A549 (cell line): ENCODE data around the gene NEGR1.

Experiments used
- BHLHE40 ChIP-seq: IDR thresholded peaks from 2 replicates; pipeline ENCODE4 v1.6.1; 2012; ENCODE audit warnings: low read depth, low read length, inconsistent platforms
- CEBPB ChIP-seq, 2 experiments: fragments of >200 bp in 1 of 2; sonication (Bioruptor Twin) in 1 of 2; formaldehyde crosslinking in 1 of 2; IDR thresholded peaks; 2 replicates each; pipeline ENCODE4 v1.6.1; 2012 to 2016
- FOSB ChIP-seq: fragments of 250-450 bp; sonication (Bioruptor Pico); IDR thresholded peaks from 2 replicates; pipeline ENCODE4 v1.5.0; 2020; ENCODE audit warnings: mild to moderate bottlenecking, moderate library complexity
- KDM1A ChIP-seq: fragments of 200-600 bp; sonication (generic); IDR thresholded peaks from 2 replicates; pipeline ENCODE4 v1.6.1; 2016; ENCODE audit warnings: low read depth, mild to moderate bottlenecking
- MAZ ChIP-seq: fragments of 150-350 bp; IDR thresholded peaks from 2 replicates; pipeline ENCODE4 v1.6.1; 2014; ENCODE audit warnings: antibody characterized with exemption, low read depth, low read length, borderline replicate concordance
- PHF8 ChIP-seq: fragments of 200-600 bp; sonication (generic); IDR thresholded peaks from 2 replicates; pipeline ENCODE4 v1.6.1; 2016; ENCODE audit warnings: low read depth, mild to moderate bottlenecking, antibody characterized with exemption, moderate library complexity, borderline replicate concordance
- POLR2A ChIP-seq: IDR thresholded peaks from 2 replicates; pipeline ENCODE4 v1.6.1; 2012; ENCODE audit warnings: mild to moderate bottlenecking, low read length
- POLR2AphosphoS2 ChIP-seq: conservative IDR thresholded peaks from 2 replicates; pipeline ENCODE4 v1.6.1; 2012; ENCODE audit warnings: low read length, improper control_type of control experiment, inconsistent platforms
- RAD21 ChIP-seq, 2 experiments: fragments of >200 bp in 1 of 2; sonication (Bioruptor Twin) in 1 of 2; formaldehyde crosslinking in 1 of 2; IDR thresholded peaks in 1 of 2; conservative IDR thresholded peaks in 1 of 2; 2 replicates in 1 of 2; 3 replicates in 1 of 2; pipeline ENCODE4 v1.6.1; 2012 to 2018; ENCODE audit warnings: inconsistent platforms in 1 of 2
- SMC3 ChIP-seq: fragments of >200 bp; sonication (Bioruptor Twin); formaldehyde crosslinking; IDR thresholded peaks from 3 replicates; pipeline ENCODE4 v1.6.1; 2018; ENCODE audit warnings: inconsistent platforms
- TF ChIP-seq, protein P1 (sequence below): fragments of >200 bp; sonication (Bioruptor Twin); formaldehyde crosslinking; IDR thresholded peaks from 3 replicates; pipeline ENCODE4 v1.5.1; 2016
- TF ChIP-seq, protein P2 (sequence below): fragments of 200-600 bp; sonication (generic); IDR thresholded peaks from 2 replicates; pipeline ENCODE4 v1.6.1; 2016; ENCODE audit warnings: antibody characterized with exemption, mild to moderate bottlenecking, moderate library complexity
- TF ChIP-seq, protein P3 (sequence below): fragments of 450-650 bp; IDR thresholded peaks from 2 replicates; pipeline ENCODE4 v1.6.1; 2014; ENCODE audit warnings: antibody characterized with exemption

DNA sequence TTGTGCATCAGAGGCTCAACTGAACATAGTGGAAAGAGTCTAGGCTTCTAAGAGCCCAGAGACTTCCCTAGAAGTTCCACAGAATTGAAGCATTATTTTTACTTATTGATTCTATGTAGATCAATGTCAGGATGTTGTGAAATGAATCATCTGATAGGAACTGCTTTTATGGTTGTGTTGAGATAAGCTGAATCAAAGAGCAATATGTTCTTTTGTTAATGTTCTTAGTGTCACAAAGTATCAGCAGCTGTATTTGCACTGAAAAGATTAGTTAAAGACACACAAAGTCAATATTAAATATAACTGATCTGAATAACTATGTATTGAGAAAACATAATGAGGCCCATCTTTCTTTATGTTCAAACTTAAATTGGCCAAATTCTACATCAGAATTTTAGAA lies 770.8 kb downstream of the NEGR1 start:
- TF ChIP-seq, protein P1, sequence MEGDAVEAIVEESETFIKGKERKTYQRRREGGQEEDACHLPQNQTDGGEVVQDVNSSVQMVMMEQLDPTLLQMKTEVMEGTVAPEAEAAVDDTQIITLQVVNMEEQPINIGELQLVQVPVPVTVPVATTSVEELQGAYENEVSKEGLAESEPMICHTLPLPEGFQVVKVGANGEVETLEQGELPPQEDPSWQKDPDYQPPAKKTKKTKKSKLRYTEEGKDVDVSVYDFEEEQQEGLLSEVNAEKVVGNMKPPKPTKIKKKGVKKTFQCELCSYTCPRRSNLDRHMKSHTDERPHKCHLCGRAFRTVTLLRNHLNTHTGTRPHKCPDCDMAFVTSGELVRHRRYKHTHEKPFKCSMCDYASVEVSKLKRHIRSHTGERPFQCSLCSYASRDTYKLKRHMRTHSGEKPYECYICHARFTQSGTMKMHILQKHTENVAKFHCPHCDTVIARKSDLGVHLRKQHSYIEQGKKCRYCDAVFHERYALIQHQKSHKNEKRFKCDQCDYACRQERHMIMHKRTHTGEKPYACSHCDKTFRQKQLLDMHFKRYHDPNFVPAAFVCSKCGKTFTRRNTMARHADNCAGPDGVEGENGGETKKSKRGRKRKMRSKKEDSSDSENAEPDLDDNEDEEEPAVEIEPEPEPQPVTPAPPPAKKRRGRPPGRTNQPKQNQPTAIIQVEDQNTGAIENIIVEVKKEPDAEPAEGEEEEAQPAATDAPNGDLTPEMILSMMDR = no peak
- TF ChIP-seq POLR2A = no peak
- TF ChIP-seq KDM1A = no peak
- TF ChIP-seq, protein P2, sequence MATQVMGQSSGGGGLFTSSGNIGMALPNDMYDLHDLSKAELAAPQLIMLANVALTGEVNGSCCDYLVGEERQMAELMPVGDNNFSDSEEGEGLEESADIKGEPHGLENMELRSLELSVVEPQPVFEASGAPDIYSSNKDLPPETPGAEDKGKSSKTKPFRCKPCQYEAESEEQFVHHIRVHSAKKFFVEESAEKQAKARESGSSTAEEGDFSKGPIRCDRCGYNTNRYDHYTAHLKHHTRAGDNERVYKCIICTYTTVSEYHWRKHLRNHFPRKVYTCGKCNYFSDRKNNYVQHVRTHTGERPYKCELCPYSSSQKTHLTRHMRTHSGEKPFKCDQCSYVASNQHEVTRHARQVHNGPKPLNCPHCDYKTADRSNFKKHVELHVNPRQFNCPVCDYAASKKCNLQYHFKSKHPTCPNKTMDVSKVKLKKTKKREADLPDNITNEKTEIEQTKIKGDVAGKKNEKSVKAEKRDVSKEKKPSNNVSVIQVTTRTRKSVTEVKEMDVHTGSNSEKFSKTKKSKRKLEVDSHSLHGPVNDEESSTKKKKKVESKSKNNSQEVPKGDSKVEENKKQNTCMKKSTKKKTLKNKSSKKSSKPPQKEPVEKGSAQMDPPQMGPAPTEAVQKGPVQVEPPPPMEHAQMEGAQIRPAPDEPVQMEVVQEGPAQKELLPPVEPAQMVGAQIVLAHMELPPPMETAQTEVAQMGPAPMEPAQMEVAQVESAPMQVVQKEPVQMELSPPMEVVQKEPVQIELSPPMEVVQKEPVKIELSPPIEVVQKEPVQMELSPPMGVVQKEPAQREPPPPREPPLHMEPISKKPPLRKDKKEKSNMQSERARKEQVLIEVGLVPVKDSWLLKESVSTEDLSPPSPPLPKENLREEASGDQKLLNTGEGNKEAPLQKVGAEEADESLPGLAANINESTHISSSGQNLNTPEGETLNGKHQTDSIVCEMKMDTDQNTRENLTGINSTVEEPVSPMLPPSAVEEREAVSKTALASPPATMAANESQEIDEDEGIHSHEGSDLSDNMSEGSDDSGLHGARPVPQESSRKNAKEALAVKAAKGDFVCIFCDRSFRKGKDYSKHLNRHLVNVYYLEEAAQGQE = no peak
- no peak for TF ChIP-seq RAD21 (conservative IDR thresholded peaks at IDR 0.05 in 1 of 2, IDR thresholded peaks at IDR 0.05 in 1 of 2)
- TF ChIP-seq FOSB = no peak
- TF ChIP-seq, protein P3, sequence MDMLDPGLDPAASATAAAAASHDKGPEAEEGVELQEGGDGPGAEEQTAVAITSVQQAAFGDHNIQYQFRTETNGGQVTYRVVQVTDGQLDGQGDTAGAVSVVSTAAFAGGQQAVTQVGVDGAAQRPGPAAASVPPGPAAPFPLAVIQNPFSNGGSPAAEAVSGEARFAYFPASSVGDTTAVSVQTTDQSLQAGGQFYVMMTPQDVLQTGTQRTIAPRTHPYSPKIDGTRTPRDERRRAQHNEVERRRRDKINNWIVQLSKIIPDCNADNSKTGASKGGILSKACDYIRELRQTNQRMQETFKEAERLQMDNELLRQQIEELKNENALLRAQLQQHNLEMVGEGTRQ = no peak
- TF ChIP-seq BHLHE40 = no peak
- no peak for TF ChIP-seq PHF8
- no peak for TF ChIP-seq SMC3
- no peak for TF ChIP-seq CEBPB (IDR thresholded peaks at IDR 0.05)
- no peak for TF ChIP-seq MAZ
- no peak for TF ChIP-seq POLR2AphosphoS2
